ENCODE results near the gene STRIT1.
"Not testable (repeated sequence)": the region's sequence is repeated elsewhere in the genome, so short reads cannot be mapped to it uniquely, and the experiment has no call there.

The STRIT1 gene

GRCh38 chr3:155313916-155314315, 20.4 kb upstream of the STRIT1 start:
- in situ Hi-C loops (cut with MboI; ENCODE audit: low sequenced_read_pairs): no loop called here

GRCh38 chr3:155313300-155313699, 19.8 kb upstream of the STRIT1 start:
- in situ Hi-C loops (cut with MboI; ENCODE audit: low sequenced_read_pairs): no loop called here

GRCh38 chr3:155312781-155313180, 19.3 kb upstream of the STRIT1 start:
- in situ Hi-C loops (cut with MboI; ENCODE audit: low sequenced_read_pairs): no loop called here

- in situ Hi-C loops (cut with MboI; ENCODE audit: low sequenced_read_pairs): no loop called here
These were observed 16.1 kb upstream of the STRIT1 start for GRCh38 chr3:155309581-155309980.

- in situ Hi-C loops (cut with MboI; ENCODE audit: low sequenced_read_pairs): no loop called here
These were observed 15.3 kb upstream of the STRIT1 start for GRCh38 chr3:155308831-155309230.

- in situ Hi-C loops (cut with MboI; ENCODE audit: low sequenced_read_pairs): no loop called here
These were observed 13.7 kb upstream of the STRIT1 start for GRCh38 chr3:155307183-155307582.

- in situ Hi-C loops (cut with MboI; ENCODE audit: low sequenced_read_pairs): no loop called here
These were observed 10.9 kb upstream of the STRIT1 start for GRCh38 chr3:155304394-155304793.

GRCh38 chr3:155303540-155304097, 10.1 kb upstream of the STRIT1 start:
- in situ Hi-C loops (cut with MboI; ENCODE audit: low sequenced_read_pairs): no loop called here

- in situ Hi-C loops (cut with MboI; ENCODE audit: low sequenced_read_pairs): no loop called here
These were observed 9.4 kb upstream of the STRIT1 start for GRCh38 chr3:155302891-155303290.

- in situ Hi-C loops (cut with MboI; ENCODE audit: low sequenced_read_pairs): no loop called here
These were observed 9.0 kb upstream of the STRIT1 start for GRCh38 chr3:155302481-155302880.

GRCh38 chr3:155297100-155297499, 3.6 kb upstream of the STRIT1 start:
- in situ Hi-C loops (cut with MboI; ENCODE audit: low sequenced_read_pairs): no loop called here

- in situ Hi-C loops (cut with MboI; ENCODE audit: low sequenced_read_pairs): no loop called here
These were observed 2.9 kb upstream of the STRIT1 start for GRCh38 chr3:155296413-155296812.

GRCh38 chr3:155292693-155293092, 790 bp downstream of the STRIT1 start:
- in situ Hi-C loops (cut with MboI; ENCODE audit: low sequenced_read_pairs): no loop called here

GRCh38 chr3:155292133-155292532, 1.4 kb downstream of the STRIT1 start:
- in situ Hi-C loops (cut with MboI; ENCODE audit: low sequenced_read_pairs): no loop called here

GRCh38 chr3:155286736-155287135, 6.7 kb downstream of the STRIT1 start:
- in situ Hi-C loops (cut with MboI; ENCODE audit: low sequenced_read_pairs): no loop called here

- in situ Hi-C loops (cut with MboI; ENCODE audit: low sequenced_read_pairs): no loop called here
These were observed 7.5 kb downstream of the STRIT1 start for GRCh38 chr3:155285936-155286335.

GRCh38 chr3:155283092-155284056, 10.1 kb downstream of the STRIT1 start:
- in situ Hi-C loops (cut with MboI; ENCODE audit: low sequenced_read_pairs): no loop called here

GRCh38 chr3:155282385-155283091, 10.9 kb downstream of the STRIT1 start:
- in situ Hi-C loops (cut with MboI; ENCODE audit: low sequenced_read_pairs): no loop called here

GRCh38 chr3:155281912-155282311, 11.6 kb downstream of the STRIT1 start:
- in situ Hi-C loops (cut with MboI; ENCODE audit: low sequenced_read_pairs): no loop called here

GRCh38 chr3:155276089-155276488, 17.4 kb downstream of the STRIT1 start:
- in situ Hi-C loops (cut with MboI; ENCODE audit: low sequenced_read_pairs): not testable (repeated sequence)

GRCh38 chr3:155275159-155275754, 18.2 kb downstream of the STRIT1 start:
- in situ Hi-C loops (cut with MboI; ENCODE audit: low sequenced_read_pairs): not testable (repeated sequence)

Measured in HL-60/S4 treated with retinoic acid at 250 ng/mL for 4 days and 3 days (cell line).